Skeletal muscle cell (primary cell): ENCODE data around the gene IRX1.

ENCODE experiments used
- DNase-seq: peaks from one replicate; pipeline ENCODE4 v3.0.0-alpha.2; 2010; ENCODE audit warnings: low read depth
- H3K4me3 ChIP-seq: 2 replicates; pipeline ENCODE4 v1.5.1; 2011; ENCODE audit warnings: low read depth, mild to moderate bottlenecking, control low read depth, low read length, moderate library complexity

Gene IRX1

GRCh38 chr5:3595006-3595961 is at the start of gene IRX1:
TSS of gene IRX1 (plus strand) at chr5:3595832. CDS start at chr5:3596106, 274 bp downstream.
- DNase-seq: no peak

GRCh38 chr5:3546028-3546427 is 49.6 kb upstream of the IRX1 start:
- no peak for DNase-seq
- no peak overlapping the region for H3K4me3 ChIP-seq

More at GRCh38 chr5:3595006-3595961, at the start of gene IRX1:
- peak within 1 kb of the TSS; percentile 46 for H3K4me3 ChIP-seq

GRCh38 chr5:3564116-3564515 is 31.5 kb upstream of the IRX1 start:
- DNase-seq: no peak
- no peak overlapping the region for H3K4me3 ChIP-seq

- H3K4me3 ChIP-seq: no peak overlapping the region
- no peak for DNase-seq
Observed at GRCh38 chr5:3564827-3565518, 30.7 kb upstream of the IRX1 start.

GRCh38 chr5:3584724-3585531 is 10.7 kb upstream of the IRX1 start:
- H3K4me3 ChIP-seq: no peak overlapping the region

GRCh38 chr5:3590161-3590966 is 5.3 kb upstream of the IRX1 start:
- no peak for DNase-seq
- H3K4me3 ChIP-seq: no peak overlapping the region

More at GRCh38 chr5:3584724-3585531, 10.7 kb upstream of the IRX1 start:
- no peak for DNase-seq

- DNase-seq: no peak
Observed at GRCh38 chr5:3590967-3591900, 4.4 kb upstream of the IRX1 start.

GRCh38 chr5:3592298-3592697 is 3.3 kb upstream of the IRX1 start:
- no peak overlapping the region for H3K4me3 ChIP-seq
- DNase-seq: no peak

More at GRCh38 chr5:3590967-3591900, 4.4 kb upstream of the IRX1 start:
- no peak overlapping the region for H3K4me3 ChIP-seq

GRCh38 chr5:3593771-3594509 is 1.7 kb upstream of the IRX1 start:
- DNase-seq: no peak
- no peak overlapping the region for H3K4me3 ChIP-seq

- peak overlapping the region; percentile 15 for H3K4me3 ChIP-seq
- no peak for DNase-seq
Observed at GRCh38 chr5:3594510-3595005, 1.1 kb upstream of the IRX1 start.

- peak overlapping the region; percentile 46 for H3K4me3 ChIP-seq
- DNase-seq: no peak
Observed at GRCh38 chr5:3596261-3596825, 711 bp downstream of the IRX1 start.

GRCh38 chr5:3596857-3597166 is 1.2 kb downstream of the IRX1 start:
- no peak for DNase-seq
- peak overlapping the region; percentile 46 for H3K4me3 ChIP-seq

- DNase-seq: no peak
- peak overlapping the region; percentile 46 for H3K4me3 ChIP-seq
Observed at GRCh38 chr5:3597167-3598007, 1.8 kb downstream of the IRX1 start.

GRCh38 chr5:3598207-3598606 is 2.6 kb downstream of the IRX1 start:
- H3K4me3 ChIP-seq: peak overlapping the region; percentile 28
- no peak for DNase-seq

- peak overlapping the region; percentile 28 for H3K4me3 ChIP-seq
- DNase-seq: no peak
Observed at GRCh38 chr5:3598769-3599211, 3.2 kb downstream of the IRX1 start.
